ENCODE data around the gene HSP90AB1. TPM values are rescaled to one million over a fixed set of nuclear protein-coding genes. Genes with fewer than 3 reads are reported as not detected.

Gene HSP90AB1
- polyA plus RNA-seq (ENCODE audit: insufficient read length in 10 of 10): 1,000 to 10,000 TPM in 4 of 10 donors, 100 to 1,000 TPM in 6; 766 to 1,108 (median 944) TPM
- long read RNA-seq, donor 1, transcript HSP90AB1-203 (12 exons, 2,572 nt): major isoform, 135 of 679 reads
- long read RNA-seq, donor 1, partial matches to known transcripts: 533 of 679 reads
- long read RNA-seq, donor 1, other reads (novel, unspliced or antisense): 10 of 679 reads
- long read RNA-seq, donor 2, transcript HSP90AB1-203 (12 exons, 2,572 nt): major isoform, 108 of 556 reads
- long read RNA-seq, donor 2, partial matches to known transcripts: 447 of 556 reads
- long read RNA-seq, donor 2, other reads (novel, unspliced or antisense): 0 of 556 reads
- long read RNA-seq, donor 3, partial matches to known transcripts: 0 of 1 reads
- long read RNA-seq, donor 3, other reads (novel, unspliced or antisense): 0 of 1 reads
- long read RNA-seq, donor 4, transcript HSP90AB1-203 (12 exons, 2,572 nt): major isoform, 86 of 441 reads
- long read RNA-seq, donor 4, partial matches to known transcripts: 347 of 441 reads
- long read RNA-seq, donor 4, other reads (novel, unspliced or antisense): 8 of 441 reads
- long read RNA-seq, donor 5, transcript HSP90AB1-203 (12 exons, 2,572 nt): major isoform, 62 of 692 reads
- long read RNA-seq, donor 5, partial matches to known transcripts: 630 of 692 reads
- long read RNA-seq, donor 5, other reads (novel, unspliced or antisense): 0 of 692 reads
- long read RNA-seq, donor 6, transcript HSP90AB1-203 (12 exons, 2,572 nt): major isoform, 127 of 893 reads
- long read RNA-seq, donor 6, partial matches to known transcripts: 756 of 893 reads
- long read RNA-seq, donor 6, other reads (novel, unspliced or antisense): 10 of 893 reads
- long read RNA-seq, donor 7, transcript HSP90AB1-203 (12 exons, 2,572 nt): major isoform, 125 of 317 reads
- long read RNA-seq, donor 7, partial matches to known transcripts: 192 of 317 reads
- long read RNA-seq, donor 7, other reads (novel, unspliced or antisense): 0 of 317 reads
- long read RNA-seq, donor 8, transcript HSP90AB1-203 (12 exons, 2,572 nt): major isoform, 74 of 552 reads
- long read RNA-seq, donor 8, partial matches to known transcripts: 472 of 552 reads
- long read RNA-seq, donor 8, other reads (novel, unspliced or antisense): 6 of 552 reads
- long read RNA-seq, donor 9, transcript HSP90AB1-203 (12 exons, 2,572 nt): major isoform, 14 of 50 reads
- long read RNA-seq, donor 9, partial matches to known transcripts: 36 of 50 reads
- long read RNA-seq, donor 9, other reads (novel, unspliced or antisense): 0 of 50 reads

DNA sequence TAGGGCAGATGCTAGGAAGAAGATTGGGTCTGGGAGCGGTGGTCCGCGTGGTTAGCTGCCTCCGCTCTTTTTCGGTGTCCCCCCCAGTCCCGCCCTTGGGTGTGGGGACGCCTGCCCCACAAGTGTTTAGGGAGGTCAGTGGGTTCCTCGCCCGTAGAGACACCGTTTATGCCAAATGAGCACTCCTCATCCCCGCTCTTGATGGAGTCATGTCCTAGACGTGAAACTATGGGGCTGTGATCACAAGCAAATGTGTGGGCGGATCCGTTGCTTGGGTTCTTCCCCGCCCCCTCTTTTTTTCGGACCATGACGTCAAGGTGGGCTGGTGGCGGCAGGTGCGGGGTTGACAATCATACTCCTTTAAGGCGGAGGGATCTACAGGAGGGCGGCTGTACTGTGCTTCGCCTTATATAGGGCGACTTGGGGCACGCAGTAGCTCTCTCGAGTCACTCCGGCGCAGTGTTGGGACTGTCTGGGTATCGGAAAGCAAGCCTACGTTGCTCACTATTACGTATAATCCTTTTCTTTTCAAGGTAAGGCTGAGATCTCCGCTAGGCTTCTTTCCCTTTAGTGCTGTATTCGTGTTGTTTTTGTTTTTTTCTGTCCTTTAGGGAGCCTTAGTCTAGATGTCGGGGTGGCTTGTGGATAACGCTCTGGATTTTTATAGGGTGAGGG is at the start of gene HSP90AB1:
Gene HSP90AB1, plus strand, starts transcription at position 439 of the 675 bp plus-strand sequence. CDS start 1,529 bp downstream, outside the sequence.
- peak; percentile 94 to 97 (median 97) for DNase-seq

DNA sequence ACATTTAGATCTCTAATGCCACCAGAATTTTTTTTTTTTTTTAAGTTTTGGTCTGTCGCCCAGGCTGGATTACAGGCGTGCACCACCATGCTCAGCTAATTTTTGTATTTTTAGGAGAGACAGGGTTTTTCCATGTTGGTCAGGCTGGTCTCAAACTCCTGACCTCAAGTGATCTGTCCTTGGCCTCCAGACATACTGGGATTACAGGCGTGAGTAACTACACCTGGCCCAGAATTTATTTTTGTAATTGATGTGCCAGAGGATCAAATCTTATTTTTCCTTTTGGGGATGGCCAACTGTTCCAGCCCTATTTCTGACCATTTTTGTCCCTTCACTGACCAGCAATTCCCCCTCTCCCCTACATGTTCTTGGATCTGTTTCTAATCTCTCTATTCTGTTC is 48.2 kb upstream of the HSP90AB1 start:
- no peak for DNase-seq

DNA sequence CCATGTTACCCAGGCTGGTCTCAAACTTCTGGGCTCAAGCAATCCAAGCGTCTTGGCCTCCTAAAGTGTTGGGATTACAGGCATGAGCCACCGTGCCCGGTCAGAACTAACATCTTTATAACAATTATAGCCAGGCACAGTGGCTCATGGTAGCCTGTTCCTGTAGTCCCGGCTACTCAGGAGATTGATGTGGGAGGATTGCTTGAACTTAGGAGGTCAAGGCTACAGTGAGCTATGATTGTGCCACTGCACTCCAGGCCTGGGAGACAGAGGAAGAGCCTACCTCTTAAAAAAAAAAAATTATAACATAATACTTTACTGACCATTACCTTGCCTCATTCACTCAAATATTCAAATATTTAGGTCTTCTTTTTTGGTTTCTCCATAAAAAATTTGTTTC is 47.0 kb upstream of the HSP90AB1 start:
- DNase-seq: no peak

DNA sequence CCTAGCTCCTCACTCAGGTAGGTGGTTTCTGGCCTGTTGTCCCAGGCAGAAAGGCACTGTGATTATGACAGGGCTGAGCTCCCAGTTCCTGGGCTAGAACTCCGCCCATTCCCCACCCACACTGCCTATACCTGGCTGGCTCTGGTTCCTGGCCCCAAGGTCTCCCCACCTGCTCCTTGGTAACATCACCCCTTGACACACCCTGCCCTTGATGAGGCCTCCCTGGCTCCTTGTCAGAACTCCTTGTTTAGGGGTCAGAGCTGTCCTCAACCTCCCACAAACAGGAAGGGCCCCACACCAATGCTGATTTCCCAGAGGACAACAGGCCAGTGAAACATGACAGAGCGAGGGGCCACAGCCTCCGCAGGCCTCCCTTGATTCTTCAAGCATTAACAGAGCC is 45.7 kb upstream of the HSP90AB1 start:
- no peak for DNase-seq

DNA sequence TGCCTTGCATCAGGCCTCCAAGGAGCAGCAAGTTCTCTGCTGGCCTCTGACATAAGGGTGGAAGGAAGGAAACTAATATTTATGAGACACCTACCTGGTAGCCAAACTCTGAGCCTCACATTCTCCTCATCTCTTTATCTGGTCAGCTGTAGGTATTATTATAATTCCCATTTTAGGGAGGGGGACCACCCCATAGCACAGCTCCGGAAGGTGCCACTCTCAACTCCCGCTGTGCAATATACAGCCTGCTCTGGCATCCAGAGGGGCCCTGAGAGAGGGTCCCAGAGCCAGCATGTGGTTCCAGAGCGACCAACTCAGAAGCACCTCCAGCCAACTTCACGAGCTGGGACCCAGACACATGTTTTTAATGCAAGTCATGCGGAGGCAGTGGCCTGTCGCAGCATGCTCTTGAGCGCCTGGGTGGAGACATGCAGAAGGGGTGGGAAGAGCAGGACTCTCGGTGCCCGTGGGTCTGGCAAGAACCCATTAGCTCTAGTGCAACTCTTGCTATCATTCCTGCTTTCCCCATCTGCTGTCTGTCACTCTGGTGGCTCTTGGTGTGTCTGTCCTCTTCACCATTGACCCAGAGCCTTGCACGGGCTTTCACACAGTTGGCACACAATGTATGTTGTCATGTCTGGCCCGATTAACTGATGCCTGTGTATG is 45.1 kb upstream of the HSP90AB1 start:
- peak in 1 of 3 donors; percentile 30 for DNase-seq

DNA sequence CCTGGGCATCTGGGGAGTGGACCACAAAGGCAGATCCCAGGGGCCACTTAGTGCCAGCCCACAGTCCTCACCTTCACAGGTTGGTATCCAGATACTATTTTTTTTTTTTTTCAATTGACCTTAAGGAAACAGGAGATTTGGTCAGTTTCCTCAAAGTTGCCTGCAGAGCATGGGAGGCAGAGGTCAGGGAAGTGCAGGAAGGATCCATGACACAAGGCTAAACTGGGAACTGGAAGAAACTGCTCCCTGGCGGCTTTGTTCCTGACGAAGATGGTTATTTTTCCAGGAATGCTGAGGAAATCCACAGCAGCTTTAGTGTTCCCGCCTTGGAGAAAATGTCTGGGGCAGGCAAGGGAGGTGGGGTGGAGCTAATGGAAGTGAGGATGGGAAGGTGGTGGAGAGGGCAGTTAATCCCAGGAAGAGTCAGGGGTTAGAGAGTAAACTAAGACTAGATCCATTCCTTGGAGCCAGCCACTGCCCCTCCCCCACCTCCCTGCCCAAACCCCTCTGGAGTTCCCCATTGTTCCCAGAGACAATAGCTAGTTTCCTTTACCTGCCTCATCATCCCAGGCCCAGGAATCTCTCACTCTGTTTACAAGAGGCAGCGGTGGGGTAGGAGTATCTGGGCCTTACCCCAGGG is 44.4 kb upstream of the HSP90AB1 start:
- no peak for DNase-seq

DNA sequence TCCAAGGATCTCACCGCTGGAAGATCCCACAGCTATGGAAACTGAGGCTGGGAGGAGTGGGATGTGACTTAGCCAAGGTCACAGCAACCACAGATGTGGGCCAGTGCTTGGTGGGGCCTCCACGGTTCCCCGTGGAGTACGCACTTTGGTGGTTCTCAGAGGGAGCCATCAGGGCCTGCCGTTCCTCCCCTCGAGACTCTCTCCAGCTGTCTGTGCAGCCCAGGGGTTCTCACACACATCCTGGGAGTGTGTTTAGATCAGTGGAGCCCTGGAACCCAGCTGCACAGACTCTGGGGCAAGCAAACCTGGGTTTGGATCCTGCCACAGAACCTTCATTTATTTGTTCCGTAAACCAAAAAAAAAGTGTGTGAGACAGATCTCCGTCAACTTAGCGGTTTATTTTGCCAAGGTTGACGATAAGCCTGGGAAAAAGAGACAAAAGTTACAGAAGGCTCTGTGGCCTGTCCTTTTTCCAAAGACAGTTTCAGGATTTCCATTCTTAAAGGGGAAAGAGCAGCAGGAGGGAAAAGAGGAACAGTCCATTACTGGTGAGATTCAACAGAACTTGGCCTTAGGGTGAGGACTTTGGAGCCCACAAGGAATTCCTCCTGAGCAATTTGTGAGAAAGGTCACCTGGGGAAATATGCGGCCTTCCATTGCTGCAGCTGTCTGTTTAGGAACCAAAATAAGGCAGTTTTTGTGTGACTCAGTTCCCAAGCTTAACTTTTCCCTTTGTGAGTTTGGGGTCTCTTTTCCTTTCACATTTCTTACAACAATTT is 43.7 kb upstream of the HSP90AB1 start:
- DNase-seq: no peak

DNA sequence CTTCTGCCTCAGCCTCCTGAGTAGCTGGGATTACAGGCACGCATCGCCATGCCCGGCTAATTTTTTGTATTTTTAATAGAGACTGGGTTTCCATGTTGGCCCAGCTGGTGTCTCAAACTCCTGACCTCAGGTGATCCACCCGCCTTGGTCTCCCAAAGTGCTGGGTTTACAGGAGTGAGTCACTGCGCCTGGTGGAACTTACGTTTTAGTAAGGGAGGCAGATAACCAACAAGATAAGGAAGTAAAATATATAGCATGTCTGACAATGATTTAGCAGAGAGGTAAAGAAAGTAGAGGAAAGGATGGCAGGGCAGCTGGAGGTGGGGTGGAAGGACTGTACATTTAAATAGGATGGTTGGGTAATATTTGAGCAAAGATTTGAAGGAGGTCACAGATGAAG is 42.9 kb upstream of the HSP90AB1 start:
- DNase-seq: no peak

DNA sequence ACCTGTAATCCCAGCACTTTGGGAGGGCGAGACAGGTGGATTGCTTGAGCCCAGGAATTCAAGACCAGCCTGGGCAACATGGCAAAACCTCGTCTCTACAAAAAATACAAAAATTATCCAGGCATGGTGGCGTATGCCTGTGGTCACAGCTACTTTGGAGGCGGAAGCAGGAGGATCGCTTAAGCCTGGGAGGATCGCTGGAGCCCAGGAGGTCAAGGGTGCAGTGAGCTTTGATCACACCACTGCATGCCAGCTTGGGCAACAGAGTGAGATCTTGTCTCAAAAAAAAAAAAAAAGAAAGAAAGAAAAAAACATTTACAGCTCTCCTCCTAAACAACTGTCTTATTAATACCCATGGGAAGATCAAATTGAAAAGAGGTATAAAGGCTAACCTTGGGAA is 38.9 kb upstream of the HSP90AB1 start:
- DNase-seq: no peak

DNA sequence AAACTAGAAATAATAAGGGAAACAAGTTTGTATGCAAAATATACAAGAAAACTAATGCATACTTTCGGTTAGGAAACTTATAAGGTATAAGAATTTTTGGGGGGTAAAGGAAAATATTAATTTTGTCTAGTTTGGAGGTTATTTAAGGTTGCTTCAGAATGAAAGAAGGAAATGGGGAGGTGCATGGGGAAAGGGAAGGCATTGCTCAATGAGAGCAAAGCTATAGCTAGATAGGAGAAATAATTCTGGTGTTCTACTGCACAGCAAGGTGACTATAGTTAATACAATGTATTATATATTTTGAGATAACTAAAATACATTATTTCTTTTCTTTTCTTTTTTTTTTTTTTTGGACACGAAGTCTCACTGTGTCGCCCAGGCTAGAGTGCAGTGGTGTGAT is 35.6 kb upstream of the HSP90AB1 start:
- no peak for DNase-seq

DNA sequence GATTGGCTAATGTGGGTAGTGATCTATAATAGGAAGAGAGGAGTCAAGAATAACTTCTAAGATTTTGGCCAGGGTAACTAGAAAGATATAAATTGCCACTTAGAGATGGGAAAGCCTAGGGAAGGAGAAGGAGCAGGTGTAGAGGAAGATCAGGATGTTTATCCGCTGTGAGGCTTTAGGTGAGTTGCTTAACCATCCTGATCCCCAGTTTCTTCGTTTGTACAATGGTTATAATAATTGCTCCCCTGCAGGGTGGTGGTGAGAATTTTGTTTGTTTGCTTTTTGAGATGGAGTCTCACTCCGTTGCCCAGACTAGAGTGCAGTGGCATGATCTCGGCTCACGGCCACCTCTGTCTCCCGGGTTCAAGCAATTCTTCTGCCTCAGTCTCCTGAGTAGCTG is 32.6 kb upstream of the HSP90AB1 start:
- no peak for DNase-seq

DNA sequence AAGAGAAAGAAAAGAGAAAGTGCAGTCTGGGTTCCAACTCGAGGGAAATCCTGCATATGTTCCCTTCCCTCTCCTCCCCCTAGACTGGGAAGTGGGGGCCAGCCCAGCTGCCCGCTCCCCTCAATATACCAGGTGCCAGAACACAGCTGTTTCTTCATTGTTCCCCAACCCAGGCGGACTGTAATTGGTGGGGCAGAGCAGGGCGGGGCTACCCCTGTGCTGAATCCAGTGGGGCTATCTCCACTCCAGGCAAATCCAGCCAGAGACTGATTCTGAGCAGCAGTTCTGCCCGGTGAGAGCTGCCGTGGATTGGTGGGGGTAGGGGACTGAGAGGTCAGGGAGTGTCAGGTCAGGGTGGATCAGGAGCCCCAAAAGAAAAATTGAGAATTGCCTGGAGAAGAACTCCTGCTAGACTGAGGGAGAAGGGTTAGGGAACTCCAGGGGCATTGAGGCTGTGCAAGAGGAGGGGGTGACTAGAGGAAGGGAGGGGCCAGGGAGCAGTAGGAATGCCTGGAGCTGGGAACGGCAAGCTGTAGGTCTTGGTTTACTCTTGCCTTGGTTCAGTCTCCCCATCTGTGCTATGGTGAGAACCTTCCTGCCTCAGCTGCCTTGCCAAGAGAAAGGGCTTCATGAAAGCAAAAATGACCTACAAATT is 30.1 kb upstream of the HSP90AB1 start, which contains the start of gene MYMX:
Gene MYMX, plus strand, starts transcription at position 250 of the 655 bp plus-strand sequence. CDS start 546 bp downstream, outside the sequence.
- DNase-seq: peak in 1 of 3 donors; percentile 85

DNA sequence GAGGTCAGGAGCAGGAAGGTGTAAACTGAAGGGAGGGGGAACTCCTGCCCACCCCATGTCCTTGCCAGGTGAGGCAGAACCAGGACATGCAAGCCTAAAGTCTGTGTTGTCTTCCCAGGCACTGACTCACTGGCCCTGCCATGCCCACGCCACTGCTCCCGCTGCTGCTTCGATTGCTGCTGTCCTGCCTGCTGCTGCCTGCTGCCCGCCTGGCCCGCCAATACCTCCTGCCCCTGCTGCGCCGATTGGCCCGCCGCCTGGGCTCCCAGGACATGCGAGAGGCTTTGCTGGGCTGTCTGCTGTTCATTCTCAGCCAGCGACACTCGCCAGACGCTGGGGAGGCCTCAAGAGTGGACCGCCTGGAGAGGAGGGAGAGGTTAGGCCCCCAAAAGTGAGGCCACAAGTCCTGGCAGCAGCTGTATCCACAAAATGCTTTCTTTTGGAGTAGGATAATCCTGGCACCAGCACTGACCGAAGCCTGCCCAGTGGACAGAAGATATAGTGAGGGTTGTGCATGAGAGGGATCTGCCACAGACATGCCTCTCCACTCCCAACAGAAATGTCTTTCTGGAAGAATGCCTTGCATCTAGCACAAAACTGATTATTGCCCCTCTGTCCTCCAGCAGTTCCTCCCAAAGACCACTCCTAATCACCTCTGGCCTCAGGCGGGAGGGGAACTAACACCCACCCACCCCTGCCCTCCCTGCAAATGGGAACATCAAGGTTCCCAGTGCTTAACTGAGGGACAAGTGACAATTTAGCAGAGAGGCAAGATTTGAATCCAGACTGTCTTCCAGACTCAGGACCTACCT is 29.4 kb upstream of the HSP90AB1 start:
- DNase-seq: peak in 1 of 3 donors; percentile 76

DNA sequence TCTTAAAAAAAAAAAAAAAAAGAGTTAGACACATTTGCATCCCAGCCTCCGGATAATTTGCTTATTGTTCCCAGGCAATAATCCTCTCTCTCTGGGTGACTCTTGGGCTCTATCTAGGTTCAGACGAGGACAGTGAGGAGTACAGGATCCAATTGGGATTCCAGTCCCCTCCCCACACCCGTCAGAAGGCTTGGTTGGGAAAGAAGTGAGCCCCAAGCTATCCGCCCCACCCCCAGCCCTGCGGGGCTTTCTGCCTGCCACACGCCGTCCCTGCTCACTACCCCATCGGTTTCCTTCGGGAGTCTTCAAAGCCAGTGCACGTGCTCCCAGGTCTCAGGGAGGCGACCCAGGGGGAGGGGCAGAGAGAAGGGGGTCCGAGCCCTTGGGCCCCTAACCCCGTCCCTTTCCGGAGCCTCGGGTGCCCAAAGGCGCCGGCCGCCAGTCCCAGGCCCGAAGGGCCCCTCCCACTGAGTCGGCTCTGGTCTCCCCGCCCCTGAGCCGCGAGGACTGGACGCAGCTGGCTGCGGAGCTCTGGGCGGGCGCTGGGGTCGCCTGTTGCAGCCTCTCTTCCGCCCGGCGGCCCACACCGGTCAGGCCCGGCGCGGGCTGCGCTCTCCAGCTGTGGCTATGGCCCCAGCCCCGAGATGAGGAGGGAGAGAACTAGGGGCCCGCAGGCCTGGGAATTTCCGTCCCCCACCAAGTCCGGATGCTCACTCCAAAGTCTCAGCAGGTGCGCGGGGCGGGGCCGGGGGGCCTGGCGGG is 27.7 kb upstream of the HSP90AB1 start:
- DNase-seq: peak; percentile 80 to 96 (median 90)

DNA sequence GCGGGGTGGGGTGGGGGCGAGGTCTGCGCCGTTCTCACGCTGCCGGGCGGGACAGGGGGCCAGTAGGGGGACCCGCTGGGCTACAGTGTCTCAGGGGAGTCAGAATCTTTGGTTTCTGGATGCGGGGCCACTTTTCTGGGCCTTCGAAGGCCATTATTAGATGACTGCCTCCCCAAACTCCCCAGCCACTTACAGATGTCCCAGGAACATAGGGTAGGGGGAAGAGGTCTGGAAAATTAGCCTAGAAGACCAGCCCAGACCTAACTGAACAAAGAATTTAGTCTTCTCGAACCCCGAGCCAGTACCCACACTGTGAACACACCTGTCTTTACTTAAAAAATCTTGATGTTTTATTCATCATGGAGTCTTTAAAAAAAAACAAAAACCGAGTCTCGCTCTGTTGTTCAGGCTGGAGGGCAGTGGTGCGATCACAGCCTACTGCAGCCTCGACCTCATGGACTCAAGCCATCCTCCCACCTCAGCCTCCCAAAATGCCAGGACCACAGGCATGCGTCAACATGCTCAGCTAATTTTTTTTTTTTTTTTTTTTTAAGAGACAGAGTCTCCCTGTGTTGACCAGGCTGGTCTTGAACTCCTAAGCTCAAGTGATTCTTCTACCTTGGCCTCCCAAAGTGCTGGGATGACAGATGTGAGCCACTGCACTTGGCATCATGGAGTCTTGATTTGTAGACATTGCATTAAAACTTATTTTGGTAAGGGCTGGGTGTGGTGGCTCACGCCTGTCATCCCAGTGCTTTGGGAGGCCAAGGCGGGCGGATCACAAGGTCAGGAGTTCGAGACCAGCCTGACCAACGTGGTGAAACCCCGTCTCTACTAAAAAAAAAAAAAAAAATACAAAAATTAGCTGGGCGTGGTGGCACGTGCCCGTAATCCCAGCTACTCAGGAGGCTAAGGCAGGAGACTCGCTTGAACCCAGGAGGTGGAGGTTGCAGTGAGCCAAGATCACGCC is 26.8 kb upstream of the HSP90AB1 start:
- DNase-seq: no peak

DNA sequence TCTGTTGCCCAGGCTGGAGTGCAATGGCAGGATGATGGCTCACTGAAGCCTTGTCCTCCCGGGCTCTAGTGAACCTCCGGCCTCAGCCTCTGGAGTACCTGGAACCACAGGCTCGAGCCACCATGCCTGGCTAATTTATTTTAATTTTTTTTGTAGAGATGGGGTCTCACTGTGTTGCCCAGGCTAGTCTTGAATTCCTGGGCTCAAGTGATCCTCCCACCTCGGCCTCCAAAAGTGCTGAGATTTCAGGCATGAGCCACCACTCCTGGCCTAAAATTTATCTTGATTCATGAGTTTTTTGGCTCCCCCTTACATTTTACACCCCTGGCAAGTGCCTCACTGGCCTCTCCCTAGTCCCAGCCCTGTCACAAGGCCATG is 26.0 kb upstream of the HSP90AB1 start:
- DNase-seq: no peak
